ENCODE measurements around the gene SERINC5.
"Not testable (repeated sequence)": the region's sequence is repeated elsewhere in the genome, so short reads cannot be mapped to it uniquely, and the experiment has no call there.

Gene SERINC5

DNA sequence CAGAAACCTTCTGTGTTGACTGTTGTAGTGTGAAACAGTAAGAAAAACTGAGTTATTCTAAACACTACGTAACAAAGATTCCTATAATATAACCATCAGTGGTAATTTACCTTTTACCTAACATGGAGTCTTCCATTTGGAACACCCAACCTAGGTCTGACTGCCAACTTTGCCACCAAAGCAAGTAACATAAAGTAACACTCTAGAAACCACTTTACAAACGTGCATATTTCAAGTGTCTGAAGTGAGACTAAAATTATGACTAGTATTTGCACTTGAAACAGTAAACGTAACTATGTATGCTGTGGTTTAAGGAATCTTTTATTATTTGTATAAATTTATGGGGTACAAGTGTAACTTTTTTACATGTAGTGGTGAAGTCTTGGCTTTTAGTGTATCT, 95.6 kb downstream of the SERINC5 start:
- Histone ChIP-seq H3K4me3 (ENCODE audit: low read depth in 1 of 2, low read length in 2 of 2) (no peak overlapping the region), H3K4me1 (ENCODE audit: control insufficient read depth in 1 of 2, insufficient read depth in 2 of 2, low read length in 2 of 2) (peaks cover 0 to 4% of the 10 kb centered on the region in 2 donors), H3K36me3 (ENCODE audit: control insufficient read depth in 1 of 2, insufficient read depth in 2 of 2, low read length in 2 of 2) (peaks cover 0 to 26% of the 10 kb centered on the region in 2 donors), H3K9me3 (ENCODE audit: control insufficient read depth in 1 of 2, low read length in 2 of 2) (no peaks in the 10 kb centered on the region), H3K27me3 (ENCODE audit: low read depth, low read length) (no peaks in the 10 kb centered on the region), H3K27ac (ENCODE audit: low read length) (no peak overlapping the region)

GRCh38 chr5:80159133-80159815, 96.6 kb downstream of the SERINC5 start:
- no peaks in the 10 kb centered on the region for H3K4me1 ChIP-seq (ENCODE audit: control insufficient read depth in 1 of 2, insufficient read depth in 2 of 2, low read length in 2 of 2)
- peaks cover 3 to 26% of the 10 kb centered on the region in 2 donors for H3K36me3 ChIP-seq (ENCODE audit: control insufficient read depth in 1 of 2, insufficient read depth in 2 of 2, low read length in 2 of 2)
- no peaks in the 10 kb centered on the region for H3K27me3 ChIP-seq (ENCODE audit: low read depth, low read length)
- H3K9me3 ChIP-seq (ENCODE audit: control insufficient read depth in 1 of 2, low read length in 2 of 2), result no peaks in the 10 kb centered on the region
- no peak overlapping the region for H3K4me3 ChIP-seq (ENCODE audit: low read depth in 1 of 2, low read length in 2 of 2)
- no peak overlapping the region for H3K27ac ChIP-seq (ENCODE audit: low read length)

GRCh38 chr5:80156156-80156555, 99.7 kb downstream of the SERINC5 start:
- H3K27me3 ChIP-seq (ENCODE audit: low read depth, low read length), result no peaks in the 10 kb centered on the region
- H3K9me3 ChIP-seq (ENCODE audit: control insufficient read depth in 1 of 2, low read length in 2 of 2), result no peaks in the 10 kb centered on the region
- peaks cover 9 to 17% of the 10 kb centered on the region in 2 donors for H3K36me3 ChIP-seq (ENCODE audit: control insufficient read depth in 1 of 2, insufficient read depth in 2 of 2, low read length in 2 of 2)
- no peak overlapping the region for H3K4me3 ChIP-seq (ENCODE audit: low read depth in 1 of 2, low read length in 2 of 2)
- no peaks in the 10 kb centered on the region for H3K4me1 ChIP-seq (ENCODE audit: control insufficient read depth in 1 of 2, insufficient read depth in 2 of 2, low read length in 2 of 2)
- no peak overlapping the region for H3K27ac ChIP-seq (ENCODE audit: low read length)

GRCh38 chr5:80154749-80155148, 101.1 kb downstream of the SERINC5 start:
- no peak overlapping the region for H3K27ac ChIP-seq (ENCODE audit: low read length)
- H3K9me3 ChIP-seq (ENCODE audit: control insufficient read depth in 1 of 2, low read length in 2 of 2), result no peaks in the 10 kb centered on the region
- no peaks in the 10 kb centered on the region for H3K4me1 ChIP-seq (ENCODE audit: control insufficient read depth in 1 of 2, insufficient read depth in 2 of 2, low read length in 2 of 2)
- H3K27me3 ChIP-seq (ENCODE audit: low read depth, low read length), result no peaks in the 10 kb centered on the region
- H3K36me3 ChIP-seq (ENCODE audit: control insufficient read depth in 1 of 2, insufficient read depth in 2 of 2, low read length in 2 of 2), result peaks cover 13 to 22% of the 10 kb centered on the region in 2 donors
- H3K4me3 ChIP-seq (ENCODE audit: low read depth in 1 of 2, low read length in 2 of 2), result no peak overlapping the region

DNA sequence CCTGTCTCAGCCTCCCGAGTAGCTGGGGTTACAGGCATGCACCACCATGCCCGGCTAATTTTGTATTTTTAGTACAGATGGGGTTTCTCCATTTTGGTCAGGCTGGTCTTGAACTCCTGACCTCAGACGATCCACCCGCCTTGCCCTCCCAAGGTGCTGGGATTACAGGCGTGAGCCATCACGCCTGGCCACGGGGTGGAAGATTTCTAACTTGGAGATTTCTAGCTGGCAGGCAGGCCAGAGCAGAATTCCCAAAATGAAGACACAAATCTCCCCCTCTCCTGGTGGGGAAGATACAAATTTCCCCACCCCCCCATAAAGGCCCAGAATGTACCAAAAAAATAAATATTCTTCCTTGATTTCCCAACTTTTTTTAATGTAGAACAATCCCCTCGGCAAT, 101.6 kb downstream of the SERINC5 start:
- not testable (repeated sequence) for H3K9me3 ChIP-seq (ENCODE audit: control insufficient read depth in 1 of 2, low read length in 2 of 2)

GRCh38 chr5:80153586-80154126, 102.2 kb downstream of the SERINC5 start:
- no peaks in the 10 kb centered on the region for H3K27me3 ChIP-seq (ENCODE audit: low read depth, low read length)
- no peaks in the 10 kb centered on the region for H3K9me3 ChIP-seq (ENCODE audit: control insufficient read depth in 1 of 2, low read length in 2 of 2)
- no peak overlapping the region for H3K4me3 ChIP-seq (ENCODE audit: low read depth in 1 of 2, low read length in 2 of 2)
- no peaks in the 10 kb centered on the region for H3K4me1 ChIP-seq (ENCODE audit: control insufficient read depth in 1 of 2, insufficient read depth in 2 of 2, low read length in 2 of 2)
- H3K27ac ChIP-seq (ENCODE audit: low read length), result no peak overlapping the region
- H3K36me3 ChIP-seq (ENCODE audit: control insufficient read depth in 1 of 2, insufficient read depth in 2 of 2, low read length in 2 of 2), result peaks cover 13 to 18% of the 10 kb centered on the region in 2 donors

More for the DNA sequence above, 101.6 kb downstream of the SERINC5 start:
- H3K27me3 ChIP-seq (ENCODE audit: low read depth, low read length); H3K27ac ChIP-seq (ENCODE audit: low read length); H3K4me3 ChIP-seq (ENCODE audit: low read depth in 1 of 2, low read length in 2 of 2); H3K4me1 ChIP-seq (ENCODE audit: control insufficient read depth in 1 of 2, insufficient read depth in 2 of 2, low read length in 2 of 2): not testable (repeated sequence)
- peaks cover 18 to 19% of the 10 kb centered on the region in 2 donors for H3K36me3 ChIP-seq (ENCODE audit: control insufficient read depth in 1 of 2, insufficient read depth in 2 of 2, low read length in 2 of 2)

GRCh38 chr5:80152778-80153177, 103.1 kb downstream of the SERINC5 start:
- Histone ChIP-seq H3K27ac (ENCODE audit: low read length) (no peak overlapping the region), H3K4me3 (ENCODE audit: low read depth in 1 of 2, low read length in 2 of 2) (no peak overlapping the region), H3K36me3 (ENCODE audit: control insufficient read depth in 1 of 2, insufficient read depth in 2 of 2, low read length in 2 of 2) (peaks cover 6 to 19% of the 10 kb centered on the region in 2 donors), H3K9me3 (ENCODE audit: control insufficient read depth in 1 of 2, low read length in 2 of 2) (no peaks in the 10 kb centered on the region), H3K27me3 (ENCODE audit: low read depth, low read length) (no peaks in the 10 kb centered on the region), H3K4me1 (ENCODE audit: control insufficient read depth in 1 of 2, insufficient read depth in 2 of 2, low read length in 2 of 2) (no peaks in the 10 kb centered on the region)

GRCh38 chr5:80151890-80152289, 104.0 kb downstream of the SERINC5 start:
- no peak overlapping the region for H3K27ac ChIP-seq (ENCODE audit: low read length)

DNA sequence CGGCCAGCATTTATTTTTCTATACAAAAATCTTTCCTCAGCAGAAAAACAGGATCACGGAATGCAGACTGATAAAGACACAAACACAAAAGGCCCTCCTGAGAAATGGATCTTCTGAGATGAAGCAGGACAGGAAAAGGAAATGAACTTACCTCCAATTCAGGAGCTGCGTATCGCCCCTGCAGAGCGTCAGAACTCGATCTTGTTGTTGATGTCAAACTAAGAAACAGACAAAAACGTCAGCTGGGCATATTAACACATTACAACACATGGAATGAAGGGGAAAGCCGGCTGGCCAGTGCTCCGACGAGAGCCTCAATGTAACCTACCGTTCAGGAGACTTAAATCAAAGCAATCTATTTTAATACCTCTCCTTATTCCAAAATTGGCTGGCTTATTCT, 105.1 kb downstream of the SERINC5 start:
- no peaks in the 10 kb centered on the region for H3K4me1 ChIP-seq (ENCODE audit: control insufficient read depth in 1 of 2, insufficient read depth in 2 of 2, low read length in 2 of 2)
- no peaks in the 10 kb centered on the region for H3K27me3 ChIP-seq (ENCODE audit: low read depth, low read length)
- H3K4me3 ChIP-seq (ENCODE audit: low read depth in 1 of 2, low read length in 2 of 2), result no peak overlapping the region
- no peaks in the 10 kb centered on the region for H3K9me3 ChIP-seq (ENCODE audit: control insufficient read depth in 1 of 2, low read length in 2 of 2)
- H3K36me3 ChIP-seq (ENCODE audit: control insufficient read depth in 1 of 2, insufficient read depth in 2 of 2, low read length in 2 of 2), result peaks cover 15 to 21% of the 10 kb centered on the region in 2 donors
- no peak overlapping the region for H3K27ac ChIP-seq (ENCODE audit: low read length)

More at GRCh38 chr5:80151890-80152289, 104.0 kb downstream of the SERINC5 start:
- Histone ChIP-seq H3K27me3 (ENCODE audit: low read depth, low read length) (no peaks in the 10 kb centered on the region), H3K36me3 (ENCODE audit: control insufficient read depth in 1 of 2, insufficient read depth in 2 of 2, low read length in 2 of 2) (peaks cover 9 to 21% of the 10 kb centered on the region in 2 donors), H3K4me3 (ENCODE audit: low read depth in 1 of 2, low read length in 2 of 2) (no peak overlapping the region), H3K4me1 (ENCODE audit: control insufficient read depth in 1 of 2, insufficient read depth in 2 of 2, low read length in 2 of 2) (no peaks in the 10 kb centered on the region), H3K9me3 (ENCODE audit: control insufficient read depth in 1 of 2, low read length in 2 of 2) (no peaks in the 10 kb centered on the region)

DNA sequence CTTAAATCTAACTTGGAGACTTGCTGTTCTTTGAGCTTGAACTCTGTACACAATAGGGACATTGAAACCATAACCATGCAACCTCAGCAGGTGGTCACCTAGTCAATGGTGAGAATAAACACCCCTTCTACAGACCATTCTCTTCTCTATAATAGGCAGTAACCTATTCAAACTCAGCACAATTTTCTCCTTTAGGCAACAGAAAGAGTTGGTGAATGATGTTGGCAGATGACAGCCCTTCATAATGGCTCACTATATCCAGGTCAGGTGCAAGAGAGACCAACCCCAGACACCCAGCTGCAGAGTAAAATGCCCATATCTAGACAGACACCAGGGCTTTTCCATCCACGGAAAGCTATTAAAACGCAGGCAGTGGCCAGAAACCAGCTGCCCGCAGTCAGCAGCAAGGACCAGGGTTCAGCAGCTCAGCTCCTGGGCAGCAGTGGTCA, 106.7 kb downstream of the SERINC5 start:
- Histone ChIP-seq H3K9me3 (ENCODE audit: control insufficient read depth in 1 of 2, low read length in 2 of 2) (no peaks in the 10 kb centered on the region), H3K4me1 (ENCODE audit: control insufficient read depth in 1 of 2, insufficient read depth in 2 of 2, low read length in 2 of 2) (no peaks in the 10 kb centered on the region), H3K4me3 (ENCODE audit: low read depth in 1 of 2, low read length in 2 of 2) (no peak overlapping the region), H3K27me3 (ENCODE audit: low read depth, low read length) (no peaks in the 10 kb centered on the region), H3K36me3 (ENCODE audit: control insufficient read depth in 1 of 2, insufficient read depth in 2 of 2, low read length in 2 of 2) (peaks cover 18 to 20% of the 10 kb centered on the region in 2 donors), H3K27ac (ENCODE audit: low read length) (no peak overlapping the region)

DNA sequence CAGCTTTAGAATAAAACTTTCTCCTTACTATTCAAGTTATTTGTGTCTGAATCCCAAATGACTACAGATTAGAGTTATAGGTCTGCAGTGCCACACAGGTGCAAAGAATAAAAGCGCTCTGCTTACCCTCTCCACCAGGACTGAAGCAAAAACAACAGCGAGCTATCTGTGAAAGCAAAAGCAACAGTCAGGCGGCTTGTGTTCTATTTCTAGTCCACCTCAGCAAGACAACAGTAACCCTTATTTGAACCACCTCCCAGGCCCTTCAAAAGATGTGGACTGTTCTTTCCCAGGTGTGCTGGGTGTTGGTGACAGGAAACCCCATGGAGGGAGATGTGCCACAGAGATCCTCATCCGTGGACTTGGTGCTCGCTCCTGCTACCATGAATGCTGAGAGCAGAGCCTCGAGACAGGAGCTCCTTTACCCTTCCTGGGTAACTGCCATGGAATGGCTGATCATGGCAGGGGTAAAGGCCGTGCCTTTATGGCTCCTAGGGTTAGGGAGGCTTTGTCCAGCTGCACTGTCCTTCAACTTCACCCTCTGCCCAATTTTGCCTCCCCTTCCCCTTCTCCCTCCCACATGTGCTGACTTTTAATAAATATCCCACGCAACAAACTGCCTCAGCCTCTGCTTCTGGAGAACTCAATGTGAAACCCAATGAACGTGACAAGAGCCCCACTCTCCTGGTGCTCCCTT, 108.6 kb downstream of the SERINC5 start:
- H3K9me3 ChIP-seq (ENCODE audit: control insufficient read depth in 1 of 2, low read length in 2 of 2), result no peaks in the 10 kb centered on the region
- no peak overlapping the region for H3K27ac ChIP-seq (ENCODE audit: low read length)
- H3K27me3 ChIP-seq (ENCODE audit: low read depth, low read length), result no peaks in the 10 kb centered on the region
- H3K4me1 ChIP-seq (ENCODE audit: control insufficient read depth in 1 of 2, insufficient read depth in 2 of 2, low read length in 2 of 2), result peaks cover 0 to 13% of the 10 kb centered on the region in 2 donors
- no peak overlapping the region for H3K4me3 ChIP-seq (ENCODE audit: low read depth in 1 of 2, low read length in 2 of 2)
- peaks cover 20% of the 10 kb centered on the region in 2 donors for H3K36me3 ChIP-seq (ENCODE audit: control insufficient read depth in 1 of 2, insufficient read depth in 2 of 2, low read length in 2 of 2)
